Endothelial cell of umbilical vein (primary cell): ENCODE data around the gene BUB1.

Experiments
- CTCF ChIP-seq, 2 donors: IDR thresholded peaks; 1 replicate in 1 of 2; 2 replicates in 1 of 2; pipeline ENCODE4 v1.5.1; 2011; ENCODE audit warnings: low read length in 2 of 2, mild to moderate bottlenecking in 2 of 2, moderate library complexity in 2 of 2, control low read depth in 1 of 2, inconsistent platforms in 1 of 2, low read depth in 1 of 2; ENCODE audit not compliant: insufficient read depth in 1 of 2; ENCODE audit errors: extremely low read depth in 1 of 2
- MYC ChIP-seq: IDR thresholded peaks from one replicate; pipeline ENCODE4 v1.6.1; 2011; ENCODE audit warnings: mild to moderate bottlenecking, low read depth, low read length
- POLR2A ChIP-seq: IDR thresholded peaks from 2 replicates; pipeline ENCODE4 v1.6.1; 2012; ENCODE audit warnings: low read depth, mild to moderate bottlenecking, control low read depth, low read length
- POLR2AphosphoS5 ChIP-seq: IDR thresholded peaks from 2 replicates; pipeline ENCODE4 v1.6.1; 2012; ENCODE audit warnings: low read depth, mild to moderate bottlenecking, control low read depth, low read length, moderate library complexity; ENCODE audit not compliant: insufficient read depth

GRCh38 chr2:110690083-110690965 is 12.5 kb upstream of the BUB1 start:
- TF ChIP-seq MYC (no peak), CTCF (IDR thresholded peaks at IDR 0.05; ENCODE audit: extremely low read depth in 1 of 2, insufficient read depth in 1 of 2, low read depth in 1 of 2, low read length in 2 of 2) (no peak), POLR2A (no peak), POLR2AphosphoS5 (no peak)
